Breast epithelium (tissue), 3 donors: ENCODE results near the gene CNIH1.

Source experiments
- CTCF ChIP-seq, 3 donors: fragments of 450-650 bp; IDR thresholded peaks; one replicate each; pipeline ENCODE4 v1.5.1; 2016 to 2017; ENCODE audit warnings: antibody characterized with exemption in 3 of 3, mild to moderate bottlenecking in 3 of 3, moderate library complexity in 3 of 3
- POLR2A ChIP-seq: fragments of 450-650 bp; IDR thresholded peaks from one replicate; pipeline ENCODE4 v1.6.1; 2016; ENCODE audit warnings: antibody characterized with exemption, mild to moderate bottlenecking, moderate library complexity

- TF ChIP-seq POLR2A: no peak
- no peak for TF ChIP-seq CTCF (IDR thresholded peaks at IDR 0.05)
These were observed 66.9 kb downstream of the CNIH1 start for GRCh38 chr14:54374117-54374884.
